ENCODE measurements around the gene KLHDC1.
A peak's percentile ranks its signal among the peaks of the same experiment; 100 is the strongest.
"Not testable (repeated sequence)": the region's sequence is repeated elsewhere in the genome, so short reads cannot be mapped to it uniquely, and the experiment has no call there.

Gene KLHDC1

DNA sequence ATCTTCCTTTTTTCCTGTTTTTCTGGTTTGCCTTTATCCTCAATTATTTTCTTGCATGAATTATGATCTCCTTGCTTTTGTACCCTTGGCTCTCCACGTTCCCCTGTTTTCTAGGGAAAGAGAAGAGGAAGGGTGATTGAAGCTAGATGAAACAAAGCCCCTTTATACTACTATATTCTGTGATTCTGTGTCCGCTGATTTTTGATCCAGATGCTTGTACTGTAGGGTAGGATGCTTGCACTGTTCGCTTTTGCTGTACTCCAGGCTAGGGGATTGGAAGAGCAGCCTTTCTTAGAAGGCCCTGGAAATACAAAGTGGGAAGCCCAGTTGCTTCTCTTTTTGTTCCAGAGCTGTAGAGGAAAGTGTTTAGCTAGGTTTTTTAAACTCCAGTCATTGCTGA lies 40.0 kb downstream of the KLHDC1 start:
- DNase-seq: no peak

DNA sequence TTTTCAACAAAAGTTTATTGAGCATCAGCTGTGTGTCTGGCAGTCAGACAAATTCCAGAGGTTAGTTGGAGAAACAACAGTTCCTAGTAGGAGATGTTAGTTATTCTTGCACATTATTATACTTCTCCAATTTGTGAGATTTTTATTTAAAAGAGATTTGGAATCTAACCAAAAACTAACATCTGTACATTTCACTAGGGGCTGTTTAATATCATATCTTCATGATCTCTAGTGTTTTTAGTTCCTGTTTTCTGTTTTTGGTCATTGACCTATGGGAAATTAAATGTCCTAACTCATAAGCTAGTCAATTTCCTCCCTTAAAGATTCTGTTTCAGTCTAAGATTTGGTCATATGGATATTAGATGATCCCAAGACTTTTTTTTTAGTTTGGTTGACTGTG lies 40.9 kb downstream of the KLHDC1 start:
- DNase-seq: no peak

DNA sequence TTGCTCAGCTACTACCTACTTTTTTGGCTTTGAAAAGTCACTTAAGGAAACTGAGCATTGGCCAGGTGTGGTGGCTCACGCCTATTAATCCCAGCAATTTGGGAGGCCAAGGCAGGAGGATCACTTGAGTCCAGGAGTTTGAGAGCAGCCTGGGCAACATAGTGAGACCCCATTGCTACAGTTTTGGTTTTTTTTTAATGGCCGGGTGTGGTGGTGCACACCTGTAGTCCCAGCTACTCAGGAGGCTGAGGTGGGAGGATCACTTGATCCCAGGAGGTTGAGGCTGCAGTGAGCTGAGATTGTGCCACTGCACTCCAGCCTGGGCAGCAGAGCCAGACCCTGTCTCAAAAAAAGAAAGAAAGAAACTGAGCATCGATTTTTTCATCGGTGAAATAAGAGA lies 42.7 kb downstream of the KLHDC1 start:
- DNase-seq: not testable (repeated sequence)

DNA sequence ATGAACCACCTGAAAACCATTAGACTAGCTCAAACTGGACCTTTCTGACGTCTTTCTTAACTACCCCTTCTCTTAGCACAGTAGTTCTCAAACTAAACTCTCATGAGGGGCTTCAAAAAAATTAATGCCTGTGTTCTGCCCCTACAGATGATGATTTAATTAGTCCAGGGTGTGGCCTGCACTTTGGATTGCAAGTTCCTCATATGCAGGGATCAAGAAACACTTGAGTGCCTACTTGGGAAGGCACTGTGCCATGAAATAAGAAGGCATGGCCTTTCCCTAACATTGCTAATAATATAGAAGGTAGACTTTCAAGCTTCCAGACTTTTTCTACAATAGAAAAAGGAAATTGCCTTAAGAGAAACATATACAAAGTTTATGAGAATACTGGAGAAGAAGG lies 52.3 kb downstream of the KLHDC1 start:
- DNase-seq: no peak

DNA sequence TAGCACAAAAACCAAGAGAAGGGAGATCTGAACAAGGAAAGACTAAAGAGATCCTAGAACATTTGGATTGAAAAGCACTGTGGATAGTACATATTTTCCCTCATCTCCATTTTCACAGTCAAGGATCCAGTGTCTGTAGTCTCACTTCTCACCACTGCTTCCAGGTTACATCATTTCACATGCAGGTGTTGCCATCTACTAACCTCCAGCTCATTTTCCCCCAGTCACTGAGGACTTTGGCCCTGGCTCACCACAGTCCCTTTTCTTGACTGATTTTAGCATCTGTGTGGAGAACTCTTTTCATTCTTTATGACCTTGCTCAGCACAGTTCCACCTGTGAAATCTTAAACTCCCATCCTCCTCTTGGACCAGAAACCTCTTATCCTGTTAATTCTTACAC lies 53.6 kb downstream of the KLHDC1 start:
- DNase-seq: not testable (repeated sequence)

DNA sequence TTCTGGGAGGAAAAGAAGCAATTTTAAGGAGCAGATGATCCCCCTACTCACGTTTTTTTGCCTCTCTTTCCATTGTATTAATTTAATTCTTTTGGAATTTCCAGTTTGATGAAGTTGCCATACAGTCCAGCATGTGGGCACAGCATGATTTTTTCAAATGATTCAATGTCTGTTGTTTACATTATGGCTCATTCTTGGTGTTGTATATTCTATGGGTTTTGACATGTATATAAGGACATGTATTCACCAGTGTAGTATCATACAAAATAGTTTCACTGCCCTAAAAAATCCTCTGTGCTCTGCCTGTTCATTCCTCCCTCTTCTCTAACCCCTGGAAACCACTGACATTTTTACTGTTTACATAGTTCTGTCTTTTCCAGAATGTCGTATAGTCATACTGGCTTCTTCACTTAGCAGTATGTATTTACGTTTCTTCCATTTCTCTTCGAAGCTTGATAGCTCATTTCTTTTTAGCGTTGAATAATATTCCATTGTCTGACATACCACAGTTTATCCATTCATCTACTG lies 61.7 kb downstream of the KLHDC1 start:
- DNase-seq: no peak

DNA sequence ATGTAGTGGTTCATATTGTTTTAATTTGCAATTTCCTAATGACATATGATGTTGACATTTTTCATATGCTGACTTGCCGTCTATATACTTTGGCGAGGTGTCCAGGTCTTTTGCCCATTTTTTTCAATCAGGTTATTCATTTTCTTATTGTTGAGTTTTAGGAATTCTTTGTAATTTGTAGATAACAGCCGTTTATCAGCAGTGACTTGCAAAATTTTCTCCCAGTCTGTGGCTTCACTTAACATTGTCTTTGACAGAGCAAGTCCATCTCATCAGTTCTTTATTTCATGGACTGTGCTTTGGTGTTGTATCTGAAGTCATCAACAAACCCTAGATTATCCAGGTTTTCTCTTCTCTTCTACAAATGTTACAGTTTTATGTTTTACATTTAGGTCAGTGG lies 62.5 kb downstream of the KLHDC1 start:
- no peak for DNase-seq

DNA sequence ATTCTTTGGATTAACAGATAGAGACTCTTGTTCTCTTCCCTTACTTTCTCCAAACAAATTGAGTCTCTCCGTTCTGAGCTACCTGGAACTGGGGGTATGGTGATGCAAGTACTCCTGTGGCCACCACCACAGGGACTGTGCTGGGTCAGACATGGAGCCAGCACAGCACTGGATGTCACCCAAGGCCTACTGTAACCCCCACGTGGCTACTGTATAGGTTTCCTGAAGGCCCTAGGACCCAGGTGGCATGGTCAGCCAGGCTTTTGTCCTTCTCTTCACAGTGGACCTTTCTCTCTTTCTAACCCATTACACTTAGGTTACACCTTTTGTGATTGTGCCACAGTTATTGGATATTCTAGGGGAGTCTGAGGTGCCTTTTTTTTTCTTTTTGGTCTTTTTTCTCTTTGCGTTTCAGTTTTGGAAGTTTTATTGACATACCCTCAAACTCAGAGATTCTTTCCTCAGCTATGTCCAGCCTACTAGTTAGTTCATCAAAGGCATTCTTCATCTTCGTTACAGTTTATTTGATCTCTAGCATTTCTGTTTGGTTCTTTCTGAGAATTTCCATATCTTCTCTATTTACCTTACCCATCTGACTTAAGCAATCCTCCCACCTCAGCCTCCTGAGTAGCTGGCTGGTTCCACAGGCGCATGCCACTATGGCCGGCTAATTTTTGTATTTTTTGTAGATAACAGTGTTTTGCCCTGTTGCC lies 69.1 kb downstream of the KLHDC1 start:
- no peak for DNase-seq

DNA sequence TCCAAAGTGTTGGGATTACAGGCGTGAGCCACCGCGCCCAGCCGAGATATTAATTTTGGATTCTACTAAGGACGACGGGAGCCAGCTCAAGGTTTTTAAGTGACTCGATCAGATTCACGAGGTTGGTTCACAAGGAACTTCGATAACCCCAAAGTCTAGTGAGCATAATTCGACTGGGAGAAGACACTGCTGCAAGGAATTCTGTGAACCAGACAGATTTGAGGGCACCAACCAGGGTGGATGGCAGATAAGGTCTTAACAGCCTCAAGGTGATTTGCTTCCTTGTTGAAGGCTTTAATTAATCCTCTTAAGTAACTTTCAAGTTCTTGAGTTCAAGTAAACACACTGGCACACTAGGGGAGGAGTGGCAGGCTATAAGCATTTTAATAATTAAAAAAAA lies 73.9 kb downstream of the KLHDC1 start:
- peak in 1 of 2 experiments; percentile 6 for DNase-seq

DNA sequence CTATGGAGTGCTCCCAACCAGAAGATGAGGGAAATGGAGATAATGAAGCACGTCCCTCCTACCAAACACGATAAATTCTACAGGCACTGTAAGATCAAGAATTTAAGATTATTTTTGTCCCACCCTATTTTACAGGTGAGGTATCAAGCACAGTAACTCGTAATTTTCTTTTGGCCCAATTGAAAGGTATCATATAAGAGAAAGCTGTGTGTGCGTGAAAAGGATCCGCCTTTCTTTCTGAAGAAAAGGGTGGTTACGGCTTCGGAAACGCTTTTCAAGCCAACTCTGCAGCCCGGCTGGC lies 74.3 kb downstream of the KLHDC1 start:
- no peak for DNase-seq

DNA sequence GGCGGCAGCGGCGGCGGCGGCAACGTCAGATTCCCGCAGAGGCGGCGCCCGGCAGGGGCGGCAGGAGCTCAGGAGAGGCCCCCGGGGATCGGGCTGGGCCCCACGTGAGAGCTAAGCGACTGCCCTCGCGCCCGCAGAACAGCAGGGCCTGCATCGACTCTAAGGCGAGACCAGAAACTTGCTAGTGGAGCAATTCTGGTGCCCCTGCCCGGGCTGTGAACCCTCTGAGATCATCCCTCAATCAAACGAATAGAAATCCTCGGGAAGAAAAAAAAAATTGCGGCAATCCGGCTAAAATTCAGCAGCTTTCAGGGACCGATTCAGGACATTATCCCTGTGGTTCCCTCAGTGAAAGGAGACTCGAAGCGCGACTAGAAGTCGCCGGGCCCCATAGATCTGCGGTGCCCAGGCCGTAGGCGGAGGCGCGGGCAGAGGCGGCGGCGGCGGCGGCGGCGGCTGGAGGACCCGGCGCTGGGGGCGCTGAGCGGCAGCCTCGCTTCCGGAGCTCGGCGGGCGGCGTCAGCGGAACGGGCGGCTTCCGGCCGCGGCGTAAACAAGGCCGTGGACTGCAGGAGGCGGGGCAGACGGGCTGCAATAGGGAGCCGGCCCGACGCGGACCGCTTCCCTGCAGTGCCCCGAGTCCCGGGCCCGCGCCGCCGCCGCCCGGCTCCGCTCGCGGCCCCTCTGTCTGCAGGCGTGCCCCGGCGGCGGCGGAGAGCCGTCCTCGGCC lies 74.8 kb downstream of the KLHDC1 start, which contains the start of gene KLHDC2:
Gene KLHDC2 (plus strand): TSS at position 583 of the 730 bp plus-strand sequence. CDS start 316 bp downstream, outside the sequence.
- DNase-seq: peak; percentile 83 to 88

DNA sequence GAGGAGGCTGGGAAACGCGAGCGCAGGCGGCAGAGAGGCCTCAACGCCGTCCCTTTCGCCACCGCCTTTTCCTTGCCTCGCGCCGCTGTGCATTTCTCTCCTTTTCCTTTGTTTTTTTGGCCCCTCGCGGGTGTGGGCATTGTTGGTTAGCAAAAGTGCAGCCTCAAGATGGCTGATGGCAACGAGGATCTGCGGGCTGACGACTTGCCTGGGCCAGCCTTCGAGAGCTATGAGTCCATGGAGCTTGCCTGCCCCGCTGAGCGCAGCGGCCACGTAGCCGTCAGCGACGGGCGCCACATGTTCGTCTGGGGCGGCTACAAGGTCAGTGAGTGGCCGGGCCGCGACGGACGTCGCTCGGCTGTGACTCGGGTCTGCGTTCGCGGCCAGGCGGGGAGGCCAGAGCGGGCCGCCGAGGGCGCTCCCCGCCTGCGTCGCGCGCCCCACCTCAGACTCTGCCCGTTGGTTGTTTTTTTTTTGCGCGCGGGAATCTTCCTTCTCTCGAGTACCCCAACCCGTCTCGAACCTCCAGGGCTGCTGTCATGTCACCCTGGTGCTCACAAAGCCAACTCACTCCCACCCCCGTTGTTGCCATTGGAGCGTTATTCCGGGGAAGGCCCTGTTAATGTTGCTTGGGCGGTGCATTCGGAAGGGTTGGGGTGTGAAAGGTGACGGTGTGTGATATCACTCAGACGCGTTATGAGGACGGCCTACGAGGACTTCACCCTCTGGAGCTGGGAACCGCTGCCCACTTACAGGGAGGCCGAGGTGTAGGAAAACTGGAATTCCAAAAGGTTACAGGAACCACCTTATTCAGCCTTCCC lies 75.6 kb downstream of the KLHDC1 start:
- peak; percentile 30 to 66 for DNase-seq

DNA sequence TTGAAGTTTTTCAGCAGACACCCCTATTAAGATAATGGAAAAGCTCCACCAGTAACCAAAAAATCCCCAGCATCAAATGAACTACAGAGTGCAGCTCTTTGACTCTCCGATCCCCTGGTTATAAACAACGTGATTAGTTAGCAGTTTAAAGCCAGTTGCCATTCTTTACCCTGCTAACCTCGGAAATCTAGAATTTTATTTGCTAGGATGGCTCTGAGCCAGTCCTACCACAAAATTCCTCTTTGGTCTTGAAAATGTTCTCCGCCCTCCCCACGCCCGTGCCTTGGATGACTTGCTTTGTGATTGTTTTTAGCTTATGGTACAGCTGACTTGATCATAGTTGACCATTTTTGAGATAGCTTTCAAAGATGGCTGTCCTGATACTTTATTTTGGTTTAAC lies 76.3 kb downstream of the KLHDC1 start:
- DNase-seq: no peak

DNA sequence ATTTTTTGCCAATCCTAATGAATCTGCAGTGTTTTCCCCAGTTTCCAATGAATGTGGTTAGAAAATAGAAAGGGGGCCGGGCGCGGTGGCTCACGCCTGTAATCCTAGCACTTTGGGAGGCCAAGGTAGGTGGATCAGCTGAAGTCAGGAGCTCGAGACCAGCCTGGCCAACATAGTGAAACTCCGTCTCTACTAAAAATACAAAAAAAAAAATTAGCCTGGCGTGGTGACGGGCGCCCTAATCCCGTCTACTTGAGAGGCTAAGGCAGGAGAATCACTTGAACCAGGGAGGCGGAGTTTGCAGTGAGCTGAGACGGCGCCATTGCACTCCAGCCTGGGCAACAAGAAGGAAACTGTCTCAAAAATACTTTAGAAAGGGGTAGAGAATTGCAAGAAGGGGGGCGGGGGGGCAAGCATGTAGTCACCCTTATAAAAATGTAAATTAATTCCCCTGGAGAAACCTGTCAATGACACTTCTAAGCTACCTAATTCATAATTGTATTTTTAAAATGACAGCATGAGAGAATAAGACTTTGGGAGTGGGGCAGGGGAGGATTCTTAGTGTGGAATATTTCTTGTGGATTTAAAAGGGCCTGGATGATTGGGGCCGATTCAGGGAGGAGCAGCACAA lies 76.8 kb downstream of the KLHDC1 start:
- DNase-seq: no peak

DNA sequence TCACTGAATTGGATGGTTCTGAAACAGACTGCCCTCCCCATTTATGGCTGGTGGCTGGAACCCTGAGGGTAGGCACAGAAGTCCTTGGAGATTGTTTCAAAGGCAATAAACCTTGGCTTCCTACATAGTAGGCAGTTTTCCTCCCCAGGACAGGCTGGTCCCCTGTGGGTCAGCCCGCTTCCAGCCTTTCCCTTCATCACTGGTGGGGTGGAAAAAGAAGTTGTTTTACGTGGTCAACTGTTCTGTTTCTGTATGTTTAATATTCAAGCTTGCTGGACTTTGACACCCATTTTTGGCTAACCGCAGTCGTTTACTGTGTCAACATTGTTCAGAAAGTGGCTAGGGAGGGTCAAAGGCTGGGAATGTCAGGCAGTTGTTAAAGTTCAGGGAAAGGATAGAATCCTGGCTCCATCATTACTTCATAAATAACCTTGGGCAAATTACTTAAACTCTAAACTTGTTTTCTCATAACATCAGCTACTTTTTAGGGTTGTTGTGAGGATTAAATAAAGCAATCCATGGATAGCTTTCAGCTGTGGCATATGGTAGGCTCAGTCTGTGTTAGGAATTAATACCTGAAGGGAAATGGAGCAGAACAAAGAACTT lies 77.4 kb downstream of the KLHDC1 start:
- DNase-seq: no peak

DNA sequence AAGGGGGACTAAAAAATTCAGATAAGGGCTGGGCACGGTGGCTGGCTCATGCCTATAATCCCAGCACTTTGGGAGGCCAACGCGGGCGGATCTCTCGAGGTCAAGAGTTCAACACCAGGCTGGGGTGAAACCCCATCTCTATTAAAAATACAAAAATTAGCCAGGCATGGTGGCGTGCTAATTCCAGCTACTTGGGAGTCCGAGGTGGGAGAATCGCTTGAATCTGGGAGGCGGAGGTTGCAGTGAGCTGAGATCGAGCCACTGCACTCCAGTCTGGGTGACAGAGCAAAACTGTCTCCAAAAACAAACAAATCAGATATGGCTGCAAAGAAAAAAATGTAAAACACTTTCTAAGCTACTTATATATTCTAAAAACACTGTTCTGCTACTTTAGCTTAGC lies 78.8 kb downstream of the KLHDC1 start:
- DNase-seq: not testable (repeated sequence)

DNA sequence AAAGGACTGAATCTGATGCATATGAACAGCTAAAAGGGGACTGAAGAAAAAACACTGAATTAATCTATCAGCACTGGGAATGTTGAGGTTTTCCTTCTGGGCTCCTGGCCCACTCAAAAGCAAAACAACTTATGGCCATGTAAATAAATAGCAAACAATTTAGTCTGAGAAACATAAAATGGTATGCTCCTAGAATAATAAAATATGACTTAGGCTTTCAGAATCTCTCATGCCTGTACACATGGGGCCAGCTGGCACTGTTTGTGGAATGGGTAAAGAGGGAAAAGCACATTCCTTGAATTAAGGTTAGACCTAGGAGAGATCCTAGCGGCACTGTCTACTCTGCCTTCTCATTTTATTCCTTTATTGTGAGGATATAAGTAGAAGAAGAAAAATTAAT lies 81.2 kb downstream of the KLHDC1 start:
- DNase-seq: no peak

DNA sequence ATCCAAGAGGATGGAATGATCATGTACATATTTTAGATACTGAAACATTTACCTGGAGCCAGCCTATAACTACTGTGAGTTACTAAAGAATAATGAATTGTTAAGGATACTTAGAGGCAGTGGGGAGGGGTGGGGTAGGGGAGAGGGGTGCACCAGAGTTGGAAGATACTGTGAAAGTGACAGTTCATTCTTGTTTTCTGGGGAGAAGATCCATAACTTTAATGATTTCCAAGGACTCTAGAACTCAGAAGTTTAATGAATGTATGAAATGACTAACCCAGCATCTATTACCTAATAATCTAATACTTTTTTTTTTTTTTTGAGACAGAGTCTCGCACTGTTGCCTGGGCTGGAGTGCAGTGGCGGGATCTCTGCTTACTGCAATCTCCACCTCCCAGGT lies 85.5 kb downstream of the KLHDC1 start:
- no peak for DNase-seq

DNA sequence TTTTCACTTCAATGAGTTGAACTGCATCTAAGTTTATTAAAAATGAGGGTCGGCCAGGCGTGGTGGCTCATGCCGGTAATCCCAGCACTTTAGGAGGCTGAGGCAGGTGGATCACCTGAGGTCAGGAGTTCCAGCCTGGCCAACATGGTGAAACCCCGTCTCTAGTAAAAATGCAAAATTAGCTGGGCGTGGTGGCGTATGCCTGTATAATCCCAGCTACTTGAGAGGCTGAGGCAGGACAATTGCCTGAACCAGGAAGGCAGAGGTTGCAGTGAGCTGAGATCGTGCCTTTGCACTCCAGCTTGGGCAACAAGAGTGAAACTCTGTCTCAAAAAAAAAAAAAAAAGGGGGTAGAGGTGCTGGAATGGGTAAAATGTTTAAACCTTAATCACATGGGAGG lies 88.1 kb downstream of the KLHDC1 start:
- not testable (repeated sequence) for DNase-seq

DNA sequence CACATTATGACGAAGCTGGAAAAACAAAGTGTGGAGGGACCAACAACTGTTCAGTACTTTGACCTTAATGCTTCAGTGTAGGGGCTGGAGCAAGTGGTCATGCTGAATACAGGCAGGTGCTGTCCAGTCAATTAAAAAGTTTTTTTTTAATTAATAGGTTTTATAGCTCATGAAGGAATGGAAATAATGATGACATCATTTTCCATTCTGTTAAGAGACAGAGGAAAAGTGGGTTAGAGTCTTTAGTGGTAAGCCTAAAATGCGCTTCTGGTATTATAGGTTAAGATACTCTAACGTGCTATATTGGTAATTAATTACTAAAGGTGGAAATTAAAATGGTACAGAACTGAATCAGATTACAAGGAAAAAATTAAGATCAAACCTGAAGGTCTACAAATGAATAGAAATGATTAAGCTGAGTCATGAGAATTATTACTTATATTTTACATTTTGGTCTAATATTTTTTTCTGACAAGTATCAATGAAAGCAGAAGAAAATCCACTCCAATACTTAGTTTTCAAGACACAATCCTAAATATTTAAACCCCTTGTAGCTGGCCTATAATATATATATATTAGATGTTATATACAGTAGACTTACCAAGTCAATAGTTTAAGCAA lies 90.6 kb downstream of the KLHDC1 start:
- DNase-seq: no peak

DNA sequence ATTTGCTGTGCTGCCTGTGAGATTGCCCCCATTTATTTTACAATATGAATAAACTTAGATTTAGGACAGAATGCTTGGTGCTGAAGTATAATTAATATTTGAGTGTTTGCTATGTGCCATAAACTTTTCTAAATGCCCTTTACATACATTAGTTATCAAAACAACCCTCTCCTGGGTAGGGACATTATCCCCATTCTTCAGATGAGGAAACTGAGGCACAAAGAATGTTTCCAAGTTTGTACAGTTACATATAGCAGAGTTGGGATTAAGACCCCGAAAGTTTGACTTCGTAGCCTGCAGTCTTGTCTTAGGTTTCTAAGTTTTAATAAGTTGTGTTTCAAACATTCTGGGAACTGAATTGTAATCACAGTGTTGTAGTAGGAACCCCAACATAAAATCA lies 93.4 kb downstream of the KLHDC1 start:
- no peak for DNase-seq

DNA sequence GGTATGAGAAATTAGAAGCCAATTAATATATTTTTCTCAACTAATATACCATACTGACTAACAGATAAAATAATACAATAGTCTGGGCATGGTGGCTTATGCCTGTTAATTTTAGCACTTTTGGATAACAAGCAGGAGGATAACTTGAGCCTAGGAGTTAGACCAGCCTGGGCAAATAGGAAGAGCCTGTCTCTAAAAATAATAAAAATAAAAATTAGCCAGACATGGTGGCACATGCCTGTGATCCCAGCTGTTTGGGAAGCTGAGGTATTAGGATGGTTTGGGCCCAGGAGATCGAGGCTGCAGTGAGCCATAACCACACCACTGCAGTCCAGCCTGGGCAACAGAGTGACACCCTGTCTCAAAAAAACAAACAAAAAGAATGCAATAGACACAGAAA lies 99.7 kb downstream of the KLHDC1 start:
- DNase-seq: no peak

Data from NCI-H2081 (cell line).